OCI-LY3 (cell line): Measurements from ENCODE around the gene MAMDC2.

Experiments
- H2AFZ ChIP-seq: fragments of 200-600, 300-600 bp; shearing (Covaris generic); 2 replicates; pipeline ENCODE4 v1.6.0; 2014; ENCODE audit warnings: antibody characterized with exemption, low read depth, low read length
- H3K27ac ChIP-seq: fragments of 200-600, 300-600 bp; sonication (generic); 2 replicates; pipeline ENCODE4 v1.5.1; 2014; ENCODE audit warnings: mild to moderate bottlenecking, low read length, moderate library complexity, mixed read lengths
- H3K27me3 ChIP-seq: fragments of 200-600, 300-600 bp; sonication (generic); 2 replicates; pipeline ENCODE4 v1.6.1; 2014; ENCODE audit warnings: low read depth, low read length, mixed read lengths
- H3K36me3 ChIP-seq: fragments of 200-600, 300-600 bp; sonication (generic); replicated peaks from 2 replicates; pipeline ENCODE3; 2014; ENCODE audit warnings: low read depth, low read length, mixed read lengths
- H3K4me1 ChIP-seq: fragments of 300-600, 200-600 bp; sonication (generic); 2 replicates; pipeline ENCODE4 v1.6.1; 2014; ENCODE audit warnings: low read length, mixed read lengths
- H3K4me2 ChIP-seq: fragments of 200-600, 300-600 bp; sonication (generic); 2 replicates; pipeline ENCODE4 v1.6.1; 2014; ENCODE audit warnings: low read length, mixed read lengths
- H3K4me3 ChIP-seq: fragments of 300-600, 200-600 bp; sonication (generic); 2 replicates; pipeline ENCODE4 v1.5.1; 2014; ENCODE audit warnings: antibody characterized with exemption, mild to moderate bottlenecking, low read length, moderate library complexity
- H3K79me2 ChIP-seq: fragments of 300-600, 200-600 bp; shearing (Covaris generic); 2 replicates; pipeline ENCODE4 v1.6.1; 2014; ENCODE audit warnings: mild to moderate bottlenecking, low read length, mixed read lengths
- H3K9ac ChIP-seq: fragments of 300-600, 200-600 bp; shearing (Covaris generic); 2 replicates; pipeline ENCODE4 v1.6.0; 2014; ENCODE audit warnings: mild to moderate bottlenecking, low read length, moderate library complexity
- H3K9me3 ChIP-seq: fragments of 200-600, 300-600 bp; shearing (Covaris generic); 2 replicates; pipeline ENCODE4 v1.6.1; 2014; ENCODE audit warnings: low read length, mixed read lengths; ENCODE audit not compliant: insufficient read depth
- H4K20me1 ChIP-seq: fragments of 200-600, 300-600 bp; sonication (generic); 2 replicates; pipeline ENCODE4 v1.6.1; 2016; ENCODE audit warnings: low read length, mixed read lengths; ENCODE audit not compliant: insufficient read depth
- CTCF ChIP-seq: fragments of 200-600, 300-600 bp; sonication (generic); IDR thresholded peaks from 2 replicates; pipeline ENCODE4 v1.5.1; 2014; ENCODE audit warnings: antibody characterized with exemption, low read length, low read depth
- EZH2phosphoT487 ChIP-seq: fragments of 200-600 bp; shearing (Covaris generic); IDR thresholded peaks from 2 replicates; pipeline ENCODE4 v1.6.1; 2018; ENCODE audit warnings: antibody characterized with exemption, mixed run types, low read depth

Gene MAMDC2

GRCh38 chr9:70260606-70261005 is 217.0 kb downstream of the MAMDC2 start:
- H3K27me3 ChIP-seq: no peaks in the 10 kb centered on the region
- peaks cover 48% of the 10 kb centered on the region for H3K79me2 ChIP-seq
- peaks cover 35% of the 10 kb centered on the region for H4K20me1 ChIP-seq
- no peaks in the 10 kb centered on the region for H3K9me3 ChIP-seq
- H3K9ac ChIP-seq: no peak overlapping the region
- H3K4me2 ChIP-seq: peak overlapping the region; percentile 72
- no peak overlapping the region for H3K4me3 ChIP-seq
- H3K4me1 ChIP-seq: peaks cover 32% of the 10 kb centered on the region
- H2AFZ ChIP-seq: no peak overlapping the region
- TF ChIP-seq EZH2phosphoT487: no peak
- TF ChIP-seq CTCF: no peak
- peaks cover 38% of the 10 kb centered on the region for H3K36me3 ChIP-seq
- H3K27ac ChIP-seq: no peak overlapping the region

GRCh38 chr9:70261131-70261870 is 217.7 kb downstream of the MAMDC2 start:
- Histone ChIP-seq H3K4me2 (no peak overlapping the region), H3K9me3 (no peaks in the 10 kb centered on the region), H3K27ac (no peak overlapping the region), H3K27me3 (no peaks in the 10 kb centered on the region), H3K4me1 (peaks cover 32% of the 10 kb centered on the region), H3K36me3 (peaks cover 39% of the 10 kb centered on the region), H4K20me1 (peaks cover 35% of the 10 kb centered on the region), H3K9ac (no peak overlapping the region), H3K79me2 (peaks cover 48% of the 10 kb centered on the region), H2AFZ (no peak overlapping the region), H3K4me3 (no peak overlapping the region)
- TF ChIP-seq CTCF (no peak), EZH2phosphoT487 (no peak)

GRCh38 chr9:70262366-70262765 is 218.7 kb downstream of the MAMDC2 start:
- H3K27ac ChIP-seq: no peak overlapping the region
- H3K9ac ChIP-seq: no peak overlapping the region
- peaks cover 32% of the 10 kb centered on the region for H3K4me1 ChIP-seq
- H3K79me2 ChIP-seq: peaks cover 48% of the 10 kb centered on the region
- no peak overlapping the region for H2AFZ ChIP-seq
- H3K36me3 ChIP-seq: peaks cover 44% of the 10 kb centered on the region
- H4K20me1 ChIP-seq: peaks cover 35% of the 10 kb centered on the region
- no peaks in the 10 kb centered on the region for H3K9me3 ChIP-seq
- TF ChIP-seq CTCF (no peak), EZH2phosphoT487 (no peak)
- H3K4me2 ChIP-seq: no peak overlapping the region
- H3K27me3 ChIP-seq: no peaks in the 10 kb centered on the region
- H3K4me3 ChIP-seq: no peak overlapping the region

- Histone ChIP-seq H3K9me3 (no peaks in the 10 kb centered on the region), H3K36me3 (peaks cover 46% of the 10 kb centered on the region), H3K79me2 (peaks cover 48% of the 10 kb centered on the region), H3K4me3 (no peak overlapping the region), H4K20me1 (peaks cover 35% of the 10 kb centered on the region), H3K27me3 (no peaks in the 10 kb centered on the region), H3K4me2 (no peak overlapping the region), H3K9ac (no peak overlapping the region), H2AFZ (no peak overlapping the region), H3K27ac (no peak overlapping the region), H3K4me1 (peaks cover 28% of the 10 kb centered on the region)
- TF ChIP-seq EZH2phosphoT487 (no peak), CTCF (no peak)
Measured at GRCh38 chr9:70262948-70263347, 219.3 kb downstream of the MAMDC2 start.
